Upper lobe of left lung (tissue), 6 donors: ENCODE results near the gene SLC17A9. TPM values are rescaled to one million over a fixed set of nuclear protein-coding genes. Genes with fewer than 3 reads are reported as not detected.

Experiments used
- ATAC-seq, 2 donors: fragments of 200-7000 bp; cut with Tn5 transposase; one replicate each; pipeline ENCODE4 v1.9.1; 2022; ENCODE audit warnings: mild to moderate bottlenecking in 2 of 2, moderate library complexity in 2 of 2; ENCODE audit not compliant: low FRiP score in 2 of 2
- DNase-seq, 2 donors: peaks; one replicate each; pipeline ENCODE4 v3.0.0-alpha.2; 2019 to 2020
- H3K27ac ChIP-seq, 4 donors: fragments of 200-600 bp; sonication (generic); one replicate each; pipeline ENCODE4 v1.5.1; 2016 to 2019
- H3K27me3 ChIP-seq, 4 donors: fragments of 200-600 bp; sonication (generic); one replicate each; pipeline ENCODE4 v1.5.1; 2017 to 2019
- H3K36me3 ChIP-seq, 4 donors: fragments of 200-600 bp; sonication (generic); one replicate each; pipeline ENCODE4 v1.5.1; 2016 to 2019
- H3K4me1 ChIP-seq, 4 donors: fragments of 200-600 bp; sonication (generic); one replicate each; pipeline ENCODE4 v1.5.1; 2018 to 2019
- H3K4me3 ChIP-seq, 4 donors: fragments of 200-600 bp; sonication (generic); one replicate each; pipeline ENCODE4 v1.5.1; 2017 to 2019; ENCODE audit warnings: mild to moderate bottlenecking in 2 of 4, moderate library complexity in 1 of 4
- H3K9me3 ChIP-seq, 4 donors: fragments of 200-600 bp; sonication (generic); one replicate each; pipeline ENCODE4 v1.5.1; 2018 to 2019
- CTCF ChIP-seq, 6 experiments: fragments of 450-650 bp in 4 of 6; fragments of 200-600 bp in 2 of 6; sonication (generic) in 2 of 6; IDR thresholded peaks; one replicate each; pipeline ENCODE4 v1.5.1; 2016 to 2019; ENCODE audit warnings: antibody characterized with exemption in 6 of 6
- EP300 ChIP-seq, 4 donors: sonication (generic); formaldehyde crosslinking; IDR thresholded peaks; one replicate each; pipeline ENCODE4 v1.5.1; 2017; ENCODE audit warnings: antibody characterized with exemption in 4 of 4, control low read depth in 2 of 4
- POLR2A ChIP-seq, 4 donors: fragments of 450-650 bp; IDR thresholded peaks; one replicate each; pipeline ENCODE4 v1.5.1; 2016 to 2017; ENCODE audit warnings: antibody characterized with exemption in 4 of 4, mild to moderate bottlenecking in 2 of 4
- POLR2AphosphoS5 ChIP-seq, 2 donors: sonication (generic); formaldehyde crosslinking; IDR thresholded peaks; one replicate each; pipeline ENCODE4 v1.5.1; 2017; ENCODE audit warnings: antibody characterized with exemption in 2 of 2
- WGBS, 2 donors: methylation state at CpG; one replicate each; pipeline ENCODE4 v1.1.5; 2017 to 2018; 5-methylcytosine and 5-hydroxymethylcytosine counted together
- total RNA-seq, 6 donors: library from RNA; depleted of rRNA in 4 of 6; stranded (reverse); fragments of >200 nt in 4 of 6; gene quantifications; one replicate each; pipeline versions ENCODE4 v1.1.0 to v1.2.1, GENCODE V29; 2016 to 2021
- donor health status: DM: no; HTN: no; CAD: no; lungs with moderate emphysema.
- donor health status: DM: no; HTN: yes; CAD: no; lungs with severe emphysema.

Gene SLC17A9
- total RNA-seq, 6 donors from 2014 or later = 3.8 to 18.5 (median 14.4) TPM

GRCh38 chr20:62925420-62926228 is 26.9 kb upstream of the SLC17A9 start:
- peak overlapping the region; percentile 67 to 98 (median 82) for H3K4me3 ChIP-seq
- H3K4me1 ChIP-seq = peaks cover 67 to 79% (median 73%) of the 10 kb centered on the region in 4 donors
- H3K36me3 ChIP-seq = no peaks in the 10 kb centered on the region
- no peaks in the 10 kb centered on the region for H3K27me3 ChIP-seq
- H3K9me3 ChIP-seq = no peaks in the 10 kb centered on the region
- ATAC-seq (peak in 1 of 2 donors; percentile 36), DNase-seq (peak; percentile 34 to 85)
- TF ChIP-seq POLR2A (IDR thresholded peaks at IDR 0.05) (no peak), EP300 (IDR thresholded peaks at IDR 0.05) (no peak), POLR2AphosphoS5 (IDR thresholded peaks at IDR 0.05) (no peak), CTCF (IDR thresholded peaks at IDR 0.05) (no peak)
- H3K27ac ChIP-seq = peak overlapping the region; percentile 98 to 99 (median 98)
- WGBS, 2 donors = 0% methylated on average over 19 to 62 of the region's 63 CpGs

DNA sequence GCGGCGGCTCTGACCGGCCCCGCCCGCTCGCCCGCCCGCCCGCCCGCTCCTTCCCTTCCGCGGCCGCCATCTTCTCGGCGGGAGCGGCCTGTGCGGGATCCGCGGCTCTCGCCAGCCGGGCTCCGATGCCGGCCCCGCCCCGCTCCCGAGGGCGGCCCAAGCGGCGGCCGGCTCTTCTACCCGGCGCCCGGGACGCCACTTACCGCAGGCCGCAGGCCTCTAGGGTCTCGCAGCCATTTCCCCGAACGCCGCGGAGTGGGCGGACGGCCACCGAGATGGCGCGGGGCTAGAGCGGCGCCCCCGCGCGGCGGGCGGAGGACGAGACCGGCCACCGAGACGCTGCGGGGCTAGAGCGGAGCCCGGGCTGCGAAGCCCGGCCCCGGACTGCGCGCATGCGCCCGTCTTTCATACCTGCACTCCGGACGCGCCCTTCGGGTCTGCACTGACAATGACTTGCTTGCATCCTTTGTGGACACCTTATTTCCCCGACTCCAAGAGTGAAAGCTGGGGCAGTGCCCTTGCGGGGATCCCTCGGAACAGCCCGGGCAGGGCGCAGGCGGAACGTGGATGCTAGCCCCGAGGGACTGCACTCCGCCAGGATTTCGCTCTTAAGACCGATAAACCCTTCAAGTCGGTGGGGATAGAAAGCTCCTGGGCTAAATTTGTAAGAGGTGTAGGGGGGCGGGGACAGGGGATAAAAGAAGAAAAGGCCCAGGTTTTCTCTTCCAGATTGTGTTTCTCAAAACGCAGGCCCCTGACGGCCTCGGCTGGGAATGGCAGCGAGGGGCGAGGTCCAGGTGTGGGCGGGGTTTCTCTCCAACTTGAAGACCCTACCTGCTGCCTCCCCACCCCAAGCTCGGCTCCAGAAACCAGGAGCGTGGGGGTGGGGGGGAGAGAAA is 26.0 kb upstream of the SLC17A9 start, which contains the start of gene DIDO1:
Gene DIDO1 (minus strand): TSS at position 277 of the 899 bp plus-strand sequence.
- peak within 1 kb of the TSS; percentile 67 to 98 (median 82) for H3K4me3 ChIP-seq
- TF ChIP-seq POLR2A (IDR thresholded peaks at IDR 0.05) = peak; percentile 27 to 89 (median 64)
- TF ChIP-seq POLR2AphosphoS5 (IDR thresholded peaks at IDR 0.05) = peak; percentile 74 to 78
- no peak for TF ChIP-seq EP300 (IDR thresholded peaks at IDR 0.05)
- TF ChIP-seq CTCF (IDR thresholded peaks at IDR 0.05) = peak; percentile 76 to 95 (median 87)
- H3K4me1 ChIP-seq = peaks cover 59 to 71% (median 64%) of the 10 kb centered on the region in 4 donors
- DNase-seq = peak; percentile 94 to 98
- no peaks in the 10 kb centered on the region for H3K27me3 ChIP-seq
- no peaks in the 10 kb centered on the region for H3K36me3 ChIP-seq
- WGBS, 2 donors = 5 to 7% methylated on average over 21 to 24 of the region's 92 CpGs
- ATAC-seq = peak; percentile 93 to 95
- peak within 1 kb of the TSS; percentile 98 to 99 (median 98) for H3K27ac ChIP-seq
- H3K9me3 ChIP-seq = no peaks in the 10 kb centered on the region

DNA sequence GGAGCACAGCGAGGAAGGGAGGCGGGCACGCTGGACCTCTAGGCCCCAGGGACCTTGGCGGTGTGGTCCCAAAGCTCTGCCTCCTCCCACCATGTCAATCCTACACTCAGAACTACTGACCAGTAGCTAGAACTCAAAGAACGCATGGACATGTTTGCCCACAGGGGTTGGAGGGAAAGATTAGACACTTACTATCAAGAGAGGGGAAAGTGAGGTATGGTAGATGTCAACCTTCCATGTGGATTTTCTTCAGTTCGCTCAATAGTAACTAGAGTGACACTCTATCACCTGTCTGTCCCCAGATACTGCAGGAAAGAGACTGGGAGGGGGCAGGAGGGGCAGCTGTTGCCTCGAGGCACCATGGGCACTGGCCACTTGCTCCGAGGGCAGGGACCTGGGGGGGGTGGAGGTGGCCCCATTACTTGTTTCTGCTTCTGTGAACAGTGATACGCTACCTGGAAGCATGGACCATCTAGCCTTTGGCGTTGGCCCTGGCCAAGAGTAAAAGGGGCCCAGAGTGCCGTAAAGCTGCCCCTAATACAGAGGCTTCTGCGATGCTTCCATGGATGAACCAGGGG is 25.3 kb upstream of the SLC17A9 start:
- ATAC-seq (no peak), DNase-seq (peak in 1 of 2 donors; percentile 17)
- Histone ChIP-seq H3K4me3 (peak overlapping the region in 3 of 4 donors; percentile 77 to 98 (median 88)), H3K27ac (peak overlapping the region; percentile 98 to 99 (median 98)), H3K9me3 (no peaks in the 10 kb centered on the region), H3K36me3 (no peaks in the 10 kb centered on the region), H3K4me1 (peaks cover 54 to 66% (median 58%) of the 10 kb centered on the region in 4 donors), H3K27me3 (no peaks in the 10 kb centered on the region)
- no peak for TF ChIP-seq POLR2A (IDR thresholded peaks at IDR 0.05)
- TF ChIP-seq EP300 (IDR thresholded peaks at IDR 0.05) = no peak
- no peak for TF ChIP-seq POLR2AphosphoS5 (IDR thresholded peaks at IDR 0.05)
- no peak for TF ChIP-seq CTCF (IDR thresholded peaks at IDR 0.05)
- 76 to 81% methylated on average over 8 to 12 of the region's 12 CpGs for WGBS, 2 donors

DNA sequence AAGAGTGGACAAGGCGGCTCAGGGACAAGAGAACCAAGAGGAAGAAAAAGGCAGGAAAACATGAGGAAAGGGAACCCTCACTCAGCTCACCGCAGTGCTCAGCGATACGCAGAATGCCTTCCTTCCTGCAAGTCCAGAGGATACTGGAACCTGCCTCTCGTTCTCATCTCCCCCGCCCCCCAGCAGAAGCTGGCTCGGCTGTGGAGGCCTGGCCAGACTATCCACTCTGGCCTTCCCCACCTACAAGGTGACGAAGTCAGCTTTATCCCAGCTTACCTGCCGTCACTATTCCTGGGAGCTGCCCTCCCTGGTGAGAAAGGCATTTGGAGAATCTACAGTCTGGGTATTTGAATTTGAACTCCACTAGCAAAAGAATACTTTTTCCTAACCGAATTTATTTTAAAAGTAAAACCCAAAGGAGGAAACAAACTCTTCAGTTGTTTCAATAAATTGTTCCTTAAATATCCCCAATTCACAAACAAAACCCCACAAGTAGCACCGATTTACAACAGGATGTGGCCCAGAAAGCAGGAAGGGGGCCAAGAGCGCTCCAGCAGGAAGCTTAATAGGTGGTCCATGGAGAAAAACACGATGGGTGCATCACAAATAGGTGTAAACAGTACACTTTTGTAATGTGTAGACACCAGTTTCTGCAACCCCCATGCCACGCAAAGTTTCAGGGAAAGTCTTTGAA is 24.1 kb upstream of the SLC17A9 start:
- peak in 1 of 2 donors; percentile 21 for DNase-seq
- Histone ChIP-seq H3K4me1 (peaks cover 42 to 54% (median 47%) of the 10 kb centered on the region in 4 donors), H3K4me3 (peak overlapping the region; percentile 32 to 76 (median 53)), H3K36me3 (peaks cover 0 to 5% (median 0%) of the 10 kb centered on the region in 4 donors), H3K9me3 (no peaks in the 10 kb centered on the region), H3K27ac (peak overlapping the region; percentile 87 to 90 (median 90)), H3K27me3 (no peaks in the 10 kb centered on the region)
- no peak for ATAC-seq
- TF ChIP-seq CTCF (IDR thresholded peaks at IDR 0.05) (no peak), POLR2A (IDR thresholded peaks at IDR 0.05) (no peak), EP300 (IDR thresholded peaks at IDR 0.05) (no peak), POLR2AphosphoS5 (IDR thresholded peaks at IDR 0.05) (no peak)
- 25 to 30% methylated on average over 14 of the region's 14 CpGs for WGBS, 2 donors
